ENCODE data around the gene PNLIPRP2. TPM values are rescaled to one million over a fixed set of nuclear protein-coding genes. Genes with fewer than 3 reads are reported as not detected.

Gene PNLIPRP2
- not detected in 2 replicates for total RNA-seq

GRCh38 chr10:116620423-116621400 lies at the start of gene PNLIPRP2:
Gene PNLIPRP2 (plus strand): TSS chr10:116620953.

GRCh38 chr10:116590590-116591444 lies 29.9 kb upstream of the PNLIPRP2 start, which contains the start of gene PNLIPRP1:
Gene PNLIPRP1 (plus strand): TSS chr10:116590959. CDS start chr10:116591130, 171 bp downstream.

Other genes with a start within 250 kb of the PNLIPRP2 start
- gene PNLIPRP3, start 193.1 kb upstream of the PNLIPRP2 start, total RNA-seq, result not detected in 2 replicates
- gene PNLIP, start 75.0 kb upstream of the PNLIPRP2 start, total RNA-seq, result not detected in 2 replicates
- not detected in 2 replicates for gene PNLIPRP1, start 30.0 kb upstream of the PNLIPRP2 start, total RNA-seq
- 7.2 and 25.8 TPM in 2 replicates for gene HSPA12A, start 121.6 kb downstream of the PNLIPRP2 start, total RNA-seq
- gene ENO4, start 228.5 kb downstream of the PNLIPRP2 start, total RNA-seq, result 0.07 and 0.13 TPM in 2 replicates